HFF-Myc (cell line): ENCODE measurements around the gene MYBPC3.

ENCODE experiments used
- DNase-seq: peaks from one replicate; pipeline ENCODE4 v3.0.0-alpha.2; 2011; ENCODE audit warnings: low read depth; ENCODE audit errors: extremely low read depth
- H3K4me3 ChIP-seq: replicated peaks from 2 replicates; pipeline ENCODE4 v1.5.1; 2011; ENCODE audit warnings: low read depth, mild to moderate bottlenecking, control low read depth, low read length
- CTCF ChIP-seq: IDR thresholded peaks from 2 replicates; pipeline ENCODE4 v1.5.1; 2012; ENCODE audit warnings: mild to moderate bottlenecking, low read depth, low read length, control low read depth; ENCODE audit errors: missing control alignments

MYBPC3 gene

GRCh38 chr11:47354913-47355282 lies 2.4 kb upstream of the MYBPC3 start:
- TF ChIP-seq CTCF = no peak
- H3K4me3 ChIP-seq = no peak overlapping the region; the same call in 1 of the 2 replicates
- no peak for DNase-seq

GRCh38 chr11:47353978-47354774 lies 1.7 kb upstream of the MYBPC3 start:
- TF ChIP-seq CTCF = no peak
- H3K4me3 ChIP-seq = no peak overlapping the region
- DNase-seq = no peak

- DNase-seq = no peak
- TF ChIP-seq CTCF = no peak
- no peak overlapping the region for H3K4me3 ChIP-seq
These were observed 1.1 kb downstream of the MYBPC3 start for GRCh38 chr11:47351156-47352126.

GRCh38 chr11:47350315-47350714 lies 2.2 kb downstream of the MYBPC3 start:
- TF ChIP-seq CTCF = no peak
- DNase-seq = no peak

GRCh38 chr11:47349521-47350095 lies 2.9 kb downstream of the MYBPC3 start:
- no peak overlapping the region for H3K4me3 ChIP-seq
- DNase-seq = no peak
- no peak for TF ChIP-seq CTCF

More at GRCh38 chr11:47350315-47350714, 2.2 kb downstream of the MYBPC3 start:
- H3K4me3 ChIP-seq = no peak overlapping the region

- no peak overlapping the region for H3K4me3 ChIP-seq
- no peak for DNase-seq
- peak; percentile 29 for TF ChIP-seq CTCF
These were observed 3.6 kb downstream of the MYBPC3 start for GRCh38 chr11:47348859-47349258.
